ENCODE results near the gene KIDINS220. TPM values are rescaled to one million over a fixed set of nuclear protein-coding genes. Genes with fewer than 3 reads are reported as not detected.

KIDINS220 gene
- total RNA-seq, 1 donor: 89.7 TPM

GRCh38 chr2:8796315-8796848, 41.0 kb downstream of the KIDINS220 start:
- H3K4me3 ChIP-seq (ENCODE audit: low read depth, low read length): no peak overlapping the region
- TF ChIP-seq, protein P1, sequence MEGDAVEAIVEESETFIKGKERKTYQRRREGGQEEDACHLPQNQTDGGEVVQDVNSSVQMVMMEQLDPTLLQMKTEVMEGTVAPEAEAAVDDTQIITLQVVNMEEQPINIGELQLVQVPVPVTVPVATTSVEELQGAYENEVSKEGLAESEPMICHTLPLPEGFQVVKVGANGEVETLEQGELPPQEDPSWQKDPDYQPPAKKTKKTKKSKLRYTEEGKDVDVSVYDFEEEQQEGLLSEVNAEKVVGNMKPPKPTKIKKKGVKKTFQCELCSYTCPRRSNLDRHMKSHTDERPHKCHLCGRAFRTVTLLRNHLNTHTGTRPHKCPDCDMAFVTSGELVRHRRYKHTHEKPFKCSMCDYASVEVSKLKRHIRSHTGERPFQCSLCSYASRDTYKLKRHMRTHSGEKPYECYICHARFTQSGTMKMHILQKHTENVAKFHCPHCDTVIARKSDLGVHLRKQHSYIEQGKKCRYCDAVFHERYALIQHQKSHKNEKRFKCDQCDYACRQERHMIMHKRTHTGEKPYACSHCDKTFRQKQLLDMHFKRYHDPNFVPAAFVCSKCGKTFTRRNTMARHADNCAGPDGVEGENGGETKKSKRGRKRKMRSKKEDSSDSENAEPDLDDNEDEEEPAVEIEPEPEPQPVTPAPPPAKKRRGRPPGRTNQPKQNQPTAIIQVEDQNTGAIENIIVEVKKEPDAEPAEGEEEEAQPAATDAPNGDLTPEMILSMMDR (IDR thresholded peaks at IDR 0.05; ENCODE audit: insufficient read depth, low read length): no peak

DNA sequence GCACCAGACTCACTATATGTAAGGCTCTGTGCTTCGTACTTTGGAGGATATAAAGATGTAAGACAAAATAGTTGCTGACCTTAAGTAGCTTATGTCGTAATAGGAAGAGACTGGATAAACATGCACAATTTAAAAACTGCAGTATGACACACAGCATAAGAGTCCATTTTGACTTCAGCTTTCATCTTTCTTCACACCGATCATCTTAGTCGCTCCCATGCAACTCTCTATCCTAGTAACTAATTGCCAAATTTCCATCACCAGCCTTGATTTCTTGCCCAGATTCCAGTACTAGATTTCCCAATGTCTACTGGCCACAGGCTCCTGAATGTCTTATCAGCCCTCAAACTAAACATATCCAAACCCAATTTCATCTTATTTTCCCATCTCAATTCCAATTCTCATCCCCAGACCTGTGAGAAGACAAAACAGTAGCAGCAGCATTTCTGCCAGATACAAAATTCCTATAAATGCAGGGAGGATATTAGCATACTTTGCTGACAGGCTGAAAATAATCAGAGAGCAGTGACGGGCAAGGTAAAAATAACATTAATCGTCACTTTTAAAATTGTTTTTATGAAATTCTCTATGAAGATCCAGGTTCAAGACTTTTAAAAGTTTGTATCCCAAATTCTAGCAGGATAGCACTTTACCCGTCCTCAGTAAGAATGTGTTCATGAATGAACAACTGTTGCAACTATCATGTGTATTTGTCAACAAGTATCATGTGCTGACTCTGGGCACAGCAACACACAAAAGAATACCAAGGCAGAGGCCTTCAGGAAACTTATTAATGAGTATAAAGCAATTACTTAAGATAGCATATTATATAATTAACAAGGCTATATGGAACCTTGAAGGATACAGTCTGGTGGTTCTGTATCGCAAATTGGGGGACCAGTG, 42.2 kb downstream of the KIDINS220 start:
- TF ChIP-seq, protein P1 (IDR thresholded peaks at IDR 0.05; ENCODE audit: insufficient read depth, low read length): no peak

More at GRCh38 chr2:8796315-8796848, 41.0 kb downstream of the KIDINS220 start:
- no peak for DNase-seq (ENCODE audit: low read depth)

GRCh38 chr2:8790739-8791162, 46.7 kb downstream of the KIDINS220 start:
- H3K4me3 ChIP-seq (ENCODE audit: low read depth, low read length): no peak overlapping the region
- TF ChIP-seq, protein P1 (IDR thresholded peaks at IDR 0.05; ENCODE audit: insufficient read depth, low read length): no peak
- no peak for DNase-seq (ENCODE audit: low read depth)

More for the DNA sequence above, 42.2 kb downstream of the KIDINS220 start:
- DNase-seq (ENCODE audit: low read depth): peak; percentile 86
- no peak overlapping the region for H3K4me3 ChIP-seq (ENCODE audit: low read depth, low read length)

GRCh38 chr2:8786463-8786862, 51.0 kb downstream of the KIDINS220 start:
- DNase-seq (ENCODE audit: low read depth): no peak
- no peak overlapping the region for H3K4me3 ChIP-seq (ENCODE audit: low read depth, low read length)
- TF ChIP-seq, protein P1 (IDR thresholded peaks at IDR 0.05; ENCODE audit: insufficient read depth, low read length): no peak

- no peak for DNase-seq (ENCODE audit: low read depth)
- TF ChIP-seq, protein P1 (IDR thresholded peaks at IDR 0.05; ENCODE audit: insufficient read depth, low read length): no peak
- no peak overlapping the region for H3K4me3 ChIP-seq (ENCODE audit: low read depth, low read length)
Measured at GRCh38 chr2:8779795-8780671, 57.4 kb downstream of the KIDINS220 start.

- DNase-seq (ENCODE audit: low read depth): no peak
- H3K4me3 ChIP-seq (ENCODE audit: low read depth, low read length): no peak overlapping the region
- TF ChIP-seq, protein P1 (IDR thresholded peaks at IDR 0.05; ENCODE audit: insufficient read depth, low read length): no peak
Measured at GRCh38 chr2:8774371-8774770, 63.0 kb downstream of the KIDINS220 start.

Measured in fibroblast of the aortic adventitia (primary cell).